WTC11 (cell line): ENCODE results near the gene TRIM45. TPM values are rescaled to one million over a fixed set of nuclear protein-coding genes. Genes with fewer than 3 reads are reported as not detected.
"Not testable (repeated sequence)": the region's sequence is repeated elsewhere in the genome, so short reads cannot be mapped to it uniquely, and the experiment has no call there.

Experiments
- ATAC-seq: fragments of 200-7000 bp; cut with Tn5 transposase; 2 replicates; pipeline ENCODE4 v1.10.0; 2021; ENCODE audit warnings: mild to moderate bottlenecking, moderate library complexity
- CTCF ChIA-PET: fragments of 300-600 bp; sonication (Branson Sonifier 250); formaldehyde crosslinking; loops from one replicate; lab custom pipeline; 2021; ENCODE audit warnings: antibody characterized with exemption; lab: Charles Lee
- POLR2A ChIA-PET: fragments of 350-600 bp; sonication (Branson Sonifier 250); formaldehyde crosslinking; loops from one replicate; lab custom pipeline; 2021; ENCODE audit warnings: antibody characterized with exemption; lab: Charles Lee
- DNase-seq: peaks from one replicate; pipeline ENCODE4 v3.0.0; 2021; ENCODE audit warnings: low spot score
- H3K27ac Mint-ChIP-seq: 2 replicates; pipeline ENCODE4 v1.8.0; 2021; ENCODE audit warnings: mixed read lengths
- H3K27me3 Mint-ChIP-seq: 2 replicates; pipeline ENCODE4 v1.8.0; 2021; ENCODE audit warnings: low read depth, mild to moderate bottlenecking, moderate library complexity, mixed read lengths
- H3K36me3 Mint-ChIP-seq: 2 replicates; pipeline ENCODE4 v1.8.0; 2021; ENCODE audit warnings: mixed read lengths
- H3K4me1 Mint-ChIP-seq: 2 replicates; pipeline ENCODE4 v1.8.0; 2022; ENCODE audit warnings: mixed read lengths
- H3K4me3 Mint-ChIP-seq: 2 replicates; pipeline ENCODE4 v1.8.0; 2021; ENCODE audit warnings: mild to moderate bottlenecking, moderate library complexity, mixed read lengths
- H3K9me3 Mint-ChIP-seq: 2 replicates; pipeline ENCODE4 v1.8.0; 2021; ENCODE audit warnings: mixed read lengths
- AR ChIP-seq: fragments of 250-450 bp; sonication (Bioruptor Pico); IDR thresholded peaks from 2 replicates; pipeline ENCODE4 v1.9.0; 2021; ENCODE audit warnings: mild to moderate bottlenecking
- CTCF ChIP-seq: fragments of 200-600 bp; IDR thresholded peaks from 2 replicates; pipeline ENCODE4 v1.8.0; 2022; ENCODE audit warnings: antibody characterized with exemption
- HMGA2 ChIP-seq: fragments of 250-450 bp; sonication (Bioruptor Pico); IDR thresholded peaks from 2 replicates; pipeline ENCODE4 v1.4.0; 2021; ENCODE audit warnings: mild to moderate bottlenecking, moderate library complexity
- IRF2 ChIP-seq: sonication (generic); formaldehyde crosslinking; IDR thresholded peaks from 2 replicates; pipeline ENCODE4 v1.8.0; 2022; ENCODE audit warnings: low read depth, missing genetic modification reagents, borderline replicate concordance
- JAZF1 ChIP-seq: fragments of 250-450 bp; sonication (Bioruptor Pico); IDR thresholded peaks from 2 replicates; pipeline ENCODE4 v1.9.0; 2021; ENCODE audit warnings: moderate library complexity, mild to moderate bottlenecking, inconsistent platforms
- KAT7 ChIP-seq: sonication (generic); formaldehyde crosslinking; IDR thresholded peaks from 2 replicates; pipeline ENCODE4 v1.8.1; 2023; ENCODE audit warnings: missing genetic modification reagents, mild to moderate bottlenecking, borderline replicate concordance
- MXD4 ChIP-seq: fragments of 250-450 bp; sonication (Bioruptor Pico); IDR thresholded peaks from 2 replicates; pipeline ENCODE4 v1.8.0; 2021; ENCODE audit warnings: mild to moderate bottlenecking, moderate library complexity, borderline replicate concordance
- PRRX2 ChIP-seq: fragments of 250-450 bp; sonication (Bioruptor Pico); IDR thresholded peaks from 2 replicates; pipeline ENCODE4 v1.8.0; 2021; ENCODE audit warnings: mild to moderate bottlenecking
- RELA ChIP-seq: sonication (generic); formaldehyde crosslinking; IDR thresholded peaks from 2 replicates; pipeline ENCODE4 v1.8.1; 2022; ENCODE audit warnings: missing genetic modification reagents, mild to moderate bottlenecking, borderline replicate concordance
- RORB ChIP-seq: fragments of 250-450 bp; sonication (Bioruptor Pico); IDR thresholded peaks from 2 replicates; pipeline ENCODE4 v1.9.0; 2021; ENCODE audit warnings: mild to moderate bottlenecking
- SP1 ChIP-seq: sonication (generic); formaldehyde crosslinking; conservative IDR thresholded peaks from 2 replicates; pipeline ENCODE4 v1.8.1; 2022; ENCODE audit warnings: missing genetic modification reagents
- TEAD4 ChIP-seq: sonication (generic); formaldehyde crosslinking; IDR thresholded peaks from 2 replicates; pipeline ENCODE4 v1.8.0; 2022; ENCODE audit warnings: mild to moderate bottlenecking, missing genetic modification reagents
- TP53 ChIP-seq: sonication (generic); formaldehyde crosslinking; IDR thresholded peaks from 2 replicates; pipeline ENCODE4 v1.8.1; 2023; ENCODE audit warnings: mild to moderate bottlenecking, missing genetic modification reagents
- USF1 ChIP-seq: sonication (generic); formaldehyde crosslinking; IDR thresholded peaks from 2 replicates; pipeline ENCODE4 v1.8.0; 2022; ENCODE audit warnings: mild to moderate bottlenecking, missing genetic modification reagents
- ZBTB21 ChIP-seq: sonication (generic); formaldehyde crosslinking; IDR thresholded peaks from 2 replicates; pipeline ENCODE4 v1.8.1; 2023; ENCODE audit warnings: mild to moderate bottlenecking, missing genetic modification reagents, borderline replicate concordance
- ZNF219 ChIP-seq: sonication (generic); formaldehyde crosslinking; IDR thresholded peaks from 2 replicates; pipeline ENCODE4 v1.8.0; 2023; ENCODE audit warnings: missing genetic modification reagents, mild to moderate bottlenecking, borderline replicate concordance
- ZNF281 ChIP-seq: sonication (generic); formaldehyde crosslinking; IDR thresholded peaks from 2 replicates; pipeline ENCODE4 v1.8.0; 2023; ENCODE audit warnings: mild to moderate bottlenecking, missing genetic modification reagents
- ZNF317 ChIP-seq: sonication (generic); formaldehyde crosslinking; IDR thresholded peaks from 2 replicates; pipeline ENCODE4 v1.8.1; 2023; ENCODE audit warnings: low read depth, mild to moderate bottlenecking, moderate library complexity, missing genetic modification reagents, borderline replicate concordance
- ZNF396 ChIP-seq: fragments of 250-450 bp; sonication (Bioruptor Pico); IDR thresholded peaks from 2 replicates; pipeline ENCODE4 v1.8.0; 2021; ENCODE audit warnings: mild to moderate bottlenecking, moderate library complexity, borderline replicate concordance
- total RNA-seq: library from RNA; stranded (reverse); gene quantifications from 3 replicates; pipeline ENCODE4 v1.2.3, GENCODE V29; 2021

TRIM45 gene
- total RNA-seq, 1 experiment from 2014 or later, result 11.8 TPM

GRCh38 chr1:117161887-117162286 is 40.3 kb upstream of the TRIM45 start:
- POLR2A ChIA-PET, result no interaction called here
- H3K36me3 Mint-ChIP-seq, result peaks cover 15% of the 10 kb centered on the region
- DNase-seq (no peak), ATAC-seq (no peak)
- H3K27ac Mint-ChIP-seq, result no peak overlapping the region
- TF ChIP-seq RORB (CRISPR knock-in tag), result no peak
- TF ChIP-seq PRRX2 (CRISPR knock-in tag), result no peak
- no peak for TF ChIP-seq ZNF317 (CRISPR knock-in tag)
- no peak for TF ChIP-seq RELA (CRISPR knock-in tag)
- no peak for TF ChIP-seq ZNF281 (CRISPR knock-in tag)
- TF ChIP-seq ZBTB21, result no peak
- TF ChIP-seq AR (CRISPR knock-in tag), result no peak
- TF ChIP-seq JAZF1 (CRISPR knock-in tag), result no peak
- TF ChIP-seq SP1, result no peak
- no peak for TF ChIP-seq IRF2
- TF ChIP-seq USF1 (CRISPR knock-in tag), result no peak
- peaks cover 3% of the 10 kb centered on the region; the same call in 1 of the 2 replicates for H3K27me3 Mint-ChIP-seq
- peaks cover 21% of the 10 kb centered on the region for H3K4me1 Mint-ChIP-seq
- peaks cover 34% of the 10 kb centered on the region for H3K9me3 Mint-ChIP-seq
- CTCF ChIA-PET, result interaction anchor here (1.2 kb wide), 2 partner anchors 33 to 123 kb away, joined by 5 read pairs; no protein-coding TSS in a partner anchor
- no peak overlapping the region for H3K4me3 Mint-ChIP-seq

- H3K27ac Mint-ChIP-seq, H3K4me3 Mint-ChIP-seq, H3K27me3 Mint-ChIP-seq, DNase-seq, ATAC-seq: not testable (repeated sequence)
- H3K9me3 Mint-ChIP-seq, result peaks cover 14% of the 10 kb centered on the region
- ChIA-PET CTCF (interaction anchor here (0.7 kb wide), 2 partner anchors 97 to 546 kb away, joined by 3 read pairs; no protein-coding TSS in a partner anchor), POLR2A (interaction anchor here (0.7 kb wide), 1 partner anchor 21 kb away, joined by 3 read pairs; no protein-coding TSS in a partner anchor)
- H3K4me1 Mint-ChIP-seq, result peaks cover 15% of the 10 kb centered on the region
- peaks cover 11% of the 10 kb centered on the region for H3K36me3 Mint-ChIP-seq
Measured at GRCh38 chr1:117151305-117151704, 29.8 kb upstream of the TRIM45 start.

GRCh38 chr1:117150316-117150715 is 28.8 kb upstream of the TRIM45 start:
- Mint-ChIP-seq H3K4me1 (peaks cover 17% of the 10 kb centered on the region), H3K36me3 (peaks cover 11% of the 10 kb centered on the region), H3K27me3 (no peaks in the 10 kb centered on the region), H3K27ac (no peak overlapping the region), H3K9me3 (peaks cover 14% of the 10 kb centered on the region), H3K4me3 (no peak overlapping the region)
- ChIA-PET CTCF (interaction anchor here (0.8 to 0.9 kb wide), 3 partner anchors 14 to 135 kb away, joined by 3 to 4 read pairs (median 3); no protein-coding TSS in a partner anchor), POLR2A (no interaction called here)
- ATAC-seq (no peak), DNase-seq (no peak)
- TF ChIP-seq KAT7 (CRISPR knock-in tag) (no peak), RORB (CRISPR knock-in tag) (no peak), TEAD4 (no peak), AR (CRISPR knock-in tag) (no peak), ZNF396 (CRISPR knock-in tag) (no peak), HMGA2 (CRISPR knock-in tag) (no peak), CTCF (no peak), ZNF219 (CRISPR knock-in tag) (no peak), MXD4 (CRISPR knock-in tag) (no peak), TP53 (no peak)
